ENCODE data around the gene CDHR2.

CDHR2 gene

GRCh38 chr5:176603091-176603490 is 53.9 kb downstream of the CDHR2 start:
- TF ChIP-seq EZH2 (IDR thresholded peaks at IDR 0.05; ENCODE audit: borderline replicate concordance, low read length) (no peak), CTCF (IDR thresholded peaks at IDR 0.05; ENCODE audit: low read length) (no peak)
- Histone ChIP-seq H3K36me3 (ENCODE audit: insufficient read depth, low read length) (peaks cover 7% of the 10 kb centered on the region; the same call in 1 of the 2 replicates), H3K4me3 (ENCODE audit: low read depth, low read length, poor library complexity, severe bottlenecking) (no peak overlapping the region), H3K4me1 (ENCODE audit: insufficient read depth, low read length, severe bottlenecking) (no peaks in the 10 kb centered on the region), H4K20me1 (ENCODE audit: insufficient read depth, low read length) (no peaks in the 10 kb centered on the region), H3K9ac (ENCODE audit: low read length) (no peak overlapping the region), H3K9me3 (ENCODE audit: low read length) (no peaks in the 10 kb centered on the region), H3K27me3 (ENCODE audit: insufficient read depth, low read length) (no peaks in the 10 kb centered on the region), H3K27ac (ENCODE audit: low read depth, low read length, poor library complexity, severe bottlenecking) (no peak overlapping the region), H2AFZ (ENCODE audit: low read length) (no peak overlapping the region), H3K4me2 (ENCODE audit: low read length) (no peak overlapping the region), H3F3A (ENCODE audit: insufficient read depth, low read length) (no peaks in the 10 kb centered on the region), H3K9me2 (ENCODE audit: low read depth, low read length) (no peaks in the 10 kb centered on the region), H3K79me2 (ENCODE audit: insufficient read depth, low read length) (no peaks in the 10 kb centered on the region)

- TF ChIP-seq CTCF (IDR thresholded peaks at IDR 0.05; ENCODE audit: low read length) (no peak), EZH2 (IDR thresholded peaks at IDR 0.05; ENCODE audit: borderline replicate concordance, low read length) (no peak)
These were observed 56.9 kb downstream of the CDHR2 start for GRCh38 chr5:176606032-176606431.

GRCh38 chr5:176606875-176607274 is 57.7 kb downstream of the CDHR2 start:
- TF ChIP-seq EZH2 (IDR thresholded peaks at IDR 0.05; ENCODE audit: borderline replicate concordance, low read length) (no peak), CTCF (IDR thresholded peaks at IDR 0.05; ENCODE audit: low read length) (no peak)
- no peak overlapping the region for H3K9ac ChIP-seq (ENCODE audit: low read length)
- H4K20me1 ChIP-seq (ENCODE audit: insufficient read depth, low read length), result no peaks in the 10 kb centered on the region
- no peak overlapping the region for H3K4me2 ChIP-seq (ENCODE audit: low read length)
- H3K9me2 ChIP-seq (ENCODE audit: low read depth, low read length), result no peaks in the 10 kb centered on the region
- no peak overlapping the region for H3K27ac ChIP-seq (ENCODE audit: low read depth, low read length, poor library complexity, severe bottlenecking)
- no peak overlapping the region for H2AFZ ChIP-seq (ENCODE audit: low read length)
- no peaks in the 10 kb centered on the region for H3F3A ChIP-seq (ENCODE audit: insufficient read depth, low read length)
- no peaks in the 10 kb centered on the region for H3K4me1 ChIP-seq (ENCODE audit: insufficient read depth, low read length, severe bottlenecking)
- H3K4me3 ChIP-seq (ENCODE audit: low read depth, low read length, poor library complexity, severe bottlenecking), result no peak overlapping the region
- H3K36me3 ChIP-seq (ENCODE audit: insufficient read depth, low read length), result no peaks in the 10 kb centered on the region
- H3K9me3 ChIP-seq (ENCODE audit: low read length), result no peaks in the 10 kb centered on the region
- H3K27me3 ChIP-seq (ENCODE audit: insufficient read depth, low read length), result no peaks in the 10 kb centered on the region
- H3K79me2 ChIP-seq (ENCODE audit: insufficient read depth, low read length), result no peaks in the 10 kb centered on the region

More at GRCh38 chr5:176606032-176606431, 56.9 kb downstream of the CDHR2 start:
- Histone ChIP-seq H3K9me2 (ENCODE audit: low read depth, low read length) (no peaks in the 10 kb centered on the region), H3K27me3 (ENCODE audit: insufficient read depth, low read length) (no peaks in the 10 kb centered on the region), H3K36me3 (ENCODE audit: insufficient read depth, low read length) (no peaks in the 10 kb centered on the region), H3K79me2 (ENCODE audit: insufficient read depth, low read length) (no peaks in the 10 kb centered on the region), H3K27ac (ENCODE audit: low read depth, low read length, poor library complexity, severe bottlenecking) (no peak overlapping the region), H3K4me1 (ENCODE audit: insufficient read depth, low read length, severe bottlenecking) (no peaks in the 10 kb centered on the region), H2AFZ (ENCODE audit: low read length) (no peak overlapping the region), H3K9ac (ENCODE audit: low read length) (no peak overlapping the region), H3K9me3 (ENCODE audit: low read length) (no peaks in the 10 kb centered on the region), H3F3A (ENCODE audit: insufficient read depth, low read length) (no peaks in the 10 kb centered on the region), H3K4me3 (ENCODE audit: low read depth, low read length, poor library complexity, severe bottlenecking) (no peak overlapping the region), H4K20me1 (ENCODE audit: insufficient read depth, low read length) (no peaks in the 10 kb centered on the region), H3K4me2 (ENCODE audit: low read length) (no peak overlapping the region)

Data from OCI-LY1 (cell line).